Panc1 (cell line): ENCODE results near the gene ARL15. TPM values are rescaled to one million over a fixed set of nuclear protein-coding genes. Genes with fewer than 3 reads are reported as not detected.

Experiments used
- ATAC-seq: fragments of 200-7000 bp; cut with Tn5 transposase; 2 replicates; pipeline ENCODE4 v1.9.1; 2020; ENCODE audit warnings: mild to moderate bottlenecking, moderate library complexity
- BruUV-seq: library from RNA; stranded (reverse); fragments of 400-500 nt; replicated peaks from 2 replicates; lab custom pipeline; 2021; lab: Mats Ljungman, UMichigan
- CTCF ChIA-PET: fragments of 300-600 bp; sonication (Branson Sonifier 250); formaldehyde crosslinking; loops from one replicate; lab custom pipeline; 2022; ENCODE audit warnings: antibody characterized with exemption; lab: Charles Lee
- POLR2A ChIA-PET: fragments of 300-600 bp; sonication (Branson Sonifier 250); formaldehyde crosslinking; loops from one replicate; lab custom pipeline; 2022; ENCODE audit warnings: antibody characterized with exemption; lab: Charles Lee
- DNase-seq: peaks from one replicate; pipeline ENCODE4 v3.0.0-alpha.2; 2010; ENCODE audit warnings: low read depth, low spot score
- H3K27ac ChIP-seq: 2 replicates; pipeline ENCODE4 v1.5.1; 2011; ENCODE audit warnings: mild to moderate bottlenecking, low read length, inconsistent platforms
- H3K27me3 ChIP-seq: fragments of 200-500 bp; sonication (Bioruptor generic); 2 replicates; pipeline ENCODE4 v1.6.0; 2014; ENCODE audit warnings: low read length, inconsistent platforms; ENCODE audit not compliant: control insufficient read depth, insufficient read depth
- H3K36me3 ChIP-seq: fragments of 200-500 bp; sonication (Bioruptor generic); 2 replicates; pipeline ENCODE4 v1.5.1; 2014; ENCODE audit warnings: inconsistent platforms, mild to moderate bottlenecking, low read length, moderate library complexity; ENCODE audit not compliant: control insufficient read depth, insufficient read depth
- H3K4me1 ChIP-seq: 2 replicates; pipeline ENCODE4 v1.5.1; 2011; ENCODE audit warnings: inconsistent platforms, mild to moderate bottlenecking, low read length, moderate library complexity; ENCODE audit not compliant: control insufficient read depth, insufficient read depth
- H3K4me3 ChIP-seq, 2 experiments: 2 replicates each; pipeline ENCODE4 v1.5.1; 2011 to 2012; ENCODE audit warnings: low read depth in 2 of 2, low read length in 2 of 2, mild to moderate bottlenecking in 2 of 2, inconsistent platforms in 1 of 2, moderate library complexity in 1 of 2
- H3K9me3 ChIP-seq: fragments of 200-500 bp; sonication (Bioruptor generic); 2 replicates; pipeline ENCODE4 v1.5.1; 2014; ENCODE audit warnings: low read depth, mild to moderate bottlenecking, inconsistent platforms, low read length, moderate library complexity; ENCODE audit not compliant: control insufficient read depth, insufficient read depth
- POLR2AphosphoS5 ChIP-seq: IDR thresholded peaks from 2 replicates; pipeline ENCODE4 v1.6.1; 2012; ENCODE audit warnings: mild to moderate bottlenecking, low read depth, low read length, moderate library complexity
- SIN3A ChIP-seq: IDR thresholded peaks from 2 replicates; pipeline ENCODE4 v1.6.1; 2012; ENCODE audit warnings: low read depth, mild to moderate bottlenecking, low read length, moderate library complexity, borderline replicate concordance; ENCODE audit not compliant: insufficient read depth
- TCF7L2 ChIP-seq: IDR thresholded peaks from 2 replicates; pipeline ENCODE4 v1.6.1; 2011; ENCODE audit warnings: mild to moderate bottlenecking, low read depth, low read length, inconsistent platforms
- in situ Hi-C: cut with HindIII; loops from 2 replicates; pipeline ENCODE4 v1.10.0; 2016; ENCODE audit warnings: low sequenced_read_pairs, low pct_unique_long_range_greater_than_20kb
- intact Hi-C: fragments of 100-400 bp; cut with micrococcal nuclease; formaldehyde crosslinking; loops from one replicate; pipeline ENCODE4 v1.10.0; 2022; ENCODE audit not compliant: unreplicated experiment
- total RNA-seq: library from RNA; stranded (reverse); gene quantifications from one replicate; pipeline ENCODE4 v1.2.1, GENCODE V29; 2021; ENCODE audit not compliant: unreplicated experiment
- TF ChIP-seq, protein P1 (sequence below): fragments of 450-650 bp; IDR thresholded peaks from 2 replicates; pipeline ENCODE4 v1.5.1; 2017; ENCODE audit warnings: mild to moderate bottlenecking
- TF ChIP-seq, protein P2 (sequence below), 2 experiments: IDR thresholded peaks; 2 replicates each; pipeline ENCODE4 v1.6.1; 2011 to 2012; ENCODE audit warnings: low read depth in 2 of 2, control low read depth in 1 of 2, low read length in 1 of 2, mild to moderate bottlenecking in 1 of 2, moderate library complexity in 1 of 2; ENCODE audit not compliant: insufficient read depth in 1 of 2

The ARL15 gene
- total RNA-seq, 1 experiment from 2014 or later: 16.5 TPM

DNA sequence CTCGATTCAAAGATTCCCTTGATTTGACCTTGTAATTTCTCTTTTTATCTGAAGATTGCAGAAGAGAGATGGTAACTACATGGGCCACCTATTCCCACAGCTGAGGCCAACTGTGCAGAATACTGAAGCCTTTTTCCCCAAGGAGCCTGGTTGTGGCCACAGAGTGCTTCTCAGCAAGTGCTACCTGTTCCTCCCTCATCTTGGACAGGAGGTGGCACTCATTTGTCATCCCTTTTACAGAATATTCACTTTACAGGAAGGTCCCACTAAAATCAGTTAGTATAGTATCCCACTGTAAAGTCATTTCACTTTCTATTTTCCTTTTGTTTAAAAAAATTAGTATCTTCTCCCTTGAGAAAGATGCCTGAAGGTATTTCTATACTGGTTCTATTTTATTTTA, 346.4 kb downstream of the ARL15 start:
- ChIA-PET POLR2A (no interaction called here), CTCF (no interaction called here)
- DNase-seq: no peak
- no peak overlapping the region for H3K4me3 ChIP-seq
- H3K9me3 ChIP-seq: no peaks in the 10 kb centered on the region
- no peak for ATAC-seq
- no peaks in the 10 kb centered on the region for H3K4me1 ChIP-seq
- no TSS peak for BruUV-seq
- intact Hi-C loops: no loop called here
- H3K27me3 ChIP-seq: no peaks in the 10 kb centered on the region
- no peak overlapping the region for H3K27ac ChIP-seq
- in situ Hi-C loops: no loop called here
- H3K36me3 ChIP-seq: no peaks in the 10 kb centered on the region
- TF ChIP-seq SIN3A (no peak), POLR2AphosphoS5 (no peak), TCF7L2 (no peak)
- TF ChIP-seq, protein P1, sequence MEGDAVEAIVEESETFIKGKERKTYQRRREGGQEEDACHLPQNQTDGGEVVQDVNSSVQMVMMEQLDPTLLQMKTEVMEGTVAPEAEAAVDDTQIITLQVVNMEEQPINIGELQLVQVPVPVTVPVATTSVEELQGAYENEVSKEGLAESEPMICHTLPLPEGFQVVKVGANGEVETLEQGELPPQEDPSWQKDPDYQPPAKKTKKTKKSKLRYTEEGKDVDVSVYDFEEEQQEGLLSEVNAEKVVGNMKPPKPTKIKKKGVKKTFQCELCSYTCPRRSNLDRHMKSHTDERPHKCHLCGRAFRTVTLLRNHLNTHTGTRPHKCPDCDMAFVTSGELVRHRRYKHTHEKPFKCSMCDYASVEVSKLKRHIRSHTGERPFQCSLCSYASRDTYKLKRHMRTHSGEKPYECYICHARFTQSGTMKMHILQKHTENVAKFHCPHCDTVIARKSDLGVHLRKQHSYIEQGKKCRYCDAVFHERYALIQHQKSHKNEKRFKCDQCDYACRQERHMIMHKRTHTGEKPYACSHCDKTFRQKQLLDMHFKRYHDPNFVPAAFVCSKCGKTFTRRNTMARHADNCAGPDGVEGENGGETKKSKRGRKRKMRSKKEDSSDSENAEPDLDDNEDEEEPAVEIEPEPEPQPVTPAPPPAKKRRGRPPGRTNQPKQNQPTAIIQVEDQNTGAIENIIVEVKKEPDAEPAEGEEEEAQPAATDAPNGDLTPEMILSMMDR: no peak
- TF ChIP-seq, protein P2, sequence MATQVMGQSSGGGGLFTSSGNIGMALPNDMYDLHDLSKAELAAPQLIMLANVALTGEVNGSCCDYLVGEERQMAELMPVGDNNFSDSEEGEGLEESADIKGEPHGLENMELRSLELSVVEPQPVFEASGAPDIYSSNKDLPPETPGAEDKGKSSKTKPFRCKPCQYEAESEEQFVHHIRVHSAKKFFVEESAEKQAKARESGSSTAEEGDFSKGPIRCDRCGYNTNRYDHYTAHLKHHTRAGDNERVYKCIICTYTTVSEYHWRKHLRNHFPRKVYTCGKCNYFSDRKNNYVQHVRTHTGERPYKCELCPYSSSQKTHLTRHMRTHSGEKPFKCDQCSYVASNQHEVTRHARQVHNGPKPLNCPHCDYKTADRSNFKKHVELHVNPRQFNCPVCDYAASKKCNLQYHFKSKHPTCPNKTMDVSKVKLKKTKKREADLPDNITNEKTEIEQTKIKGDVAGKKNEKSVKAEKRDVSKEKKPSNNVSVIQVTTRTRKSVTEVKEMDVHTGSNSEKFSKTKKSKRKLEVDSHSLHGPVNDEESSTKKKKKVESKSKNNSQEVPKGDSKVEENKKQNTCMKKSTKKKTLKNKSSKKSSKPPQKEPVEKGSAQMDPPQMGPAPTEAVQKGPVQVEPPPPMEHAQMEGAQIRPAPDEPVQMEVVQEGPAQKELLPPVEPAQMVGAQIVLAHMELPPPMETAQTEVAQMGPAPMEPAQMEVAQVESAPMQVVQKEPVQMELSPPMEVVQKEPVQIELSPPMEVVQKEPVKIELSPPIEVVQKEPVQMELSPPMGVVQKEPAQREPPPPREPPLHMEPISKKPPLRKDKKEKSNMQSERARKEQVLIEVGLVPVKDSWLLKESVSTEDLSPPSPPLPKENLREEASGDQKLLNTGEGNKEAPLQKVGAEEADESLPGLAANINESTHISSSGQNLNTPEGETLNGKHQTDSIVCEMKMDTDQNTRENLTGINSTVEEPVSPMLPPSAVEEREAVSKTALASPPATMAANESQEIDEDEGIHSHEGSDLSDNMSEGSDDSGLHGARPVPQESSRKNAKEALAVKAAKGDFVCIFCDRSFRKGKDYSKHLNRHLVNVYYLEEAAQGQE (IDR thresholded peaks at IDR 0.05; ENCODE audit: insufficient read depth in 1 of 2, low read depth in 2 of 2, low read length in 1 of 2): no peak

DNA sequence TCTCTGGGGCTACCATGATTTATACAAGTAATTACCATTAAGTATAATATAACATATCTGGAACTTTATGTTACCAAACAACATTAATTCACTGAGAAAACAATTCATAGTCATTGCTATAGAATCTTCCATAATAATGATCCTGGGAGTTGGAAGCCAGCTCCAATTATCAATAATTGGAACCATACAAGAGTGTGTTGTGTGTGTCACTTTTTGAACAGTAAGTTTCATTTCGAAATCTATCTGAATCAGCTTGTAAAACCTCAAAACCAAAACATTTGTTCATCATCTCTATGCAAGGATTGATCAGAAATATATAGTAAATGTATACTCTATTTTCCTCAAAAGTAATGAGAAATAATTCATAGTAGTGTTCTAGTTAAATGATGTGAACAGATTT, 348.1 kb downstream of the ARL15 start:
- Histone ChIP-seq H3K27ac (no peak overlapping the region), H3K36me3 (no peaks in the 10 kb centered on the region), H3K27me3 (no peaks in the 10 kb centered on the region), H3K4me3 (no peak overlapping the region), H3K9me3 (peaks cover 4% of the 10 kb centered on the region; the same call in 1 of the 2 replicates), H3K4me1 (no peaks in the 10 kb centered on the region)
- ChIA-PET POLR2A (no interaction called here), CTCF (no interaction called here)
- ATAC-seq (no peak), DNase-seq (no peak)
- intact Hi-C loops: no loop called here
- no peak for TF ChIP-seq POLR2AphosphoS5
- no peak for TF ChIP-seq SIN3A
- no peak for TF ChIP-seq TCF7L2
- TF ChIP-seq, protein P1: no peak
- no TSS peak for BruUV-seq
- in situ Hi-C loops: no loop called here
